Activated CD8-positive, alpha-beta memory T cell treated with anti-CD3 and anti-CD28 coated beads, Interleukin-2, amount 50 U/mL, for 1 hour (primary cell): Measurements from ENCODE around the gene ACOX1.

Source experiments
- DNase-seq: peaks from one replicate; pipeline ENCODE4 v3.0.0-alpha.2; 2020; ENCODE audit errors: extremely low read depth

ACOX1 gene

DNA sequence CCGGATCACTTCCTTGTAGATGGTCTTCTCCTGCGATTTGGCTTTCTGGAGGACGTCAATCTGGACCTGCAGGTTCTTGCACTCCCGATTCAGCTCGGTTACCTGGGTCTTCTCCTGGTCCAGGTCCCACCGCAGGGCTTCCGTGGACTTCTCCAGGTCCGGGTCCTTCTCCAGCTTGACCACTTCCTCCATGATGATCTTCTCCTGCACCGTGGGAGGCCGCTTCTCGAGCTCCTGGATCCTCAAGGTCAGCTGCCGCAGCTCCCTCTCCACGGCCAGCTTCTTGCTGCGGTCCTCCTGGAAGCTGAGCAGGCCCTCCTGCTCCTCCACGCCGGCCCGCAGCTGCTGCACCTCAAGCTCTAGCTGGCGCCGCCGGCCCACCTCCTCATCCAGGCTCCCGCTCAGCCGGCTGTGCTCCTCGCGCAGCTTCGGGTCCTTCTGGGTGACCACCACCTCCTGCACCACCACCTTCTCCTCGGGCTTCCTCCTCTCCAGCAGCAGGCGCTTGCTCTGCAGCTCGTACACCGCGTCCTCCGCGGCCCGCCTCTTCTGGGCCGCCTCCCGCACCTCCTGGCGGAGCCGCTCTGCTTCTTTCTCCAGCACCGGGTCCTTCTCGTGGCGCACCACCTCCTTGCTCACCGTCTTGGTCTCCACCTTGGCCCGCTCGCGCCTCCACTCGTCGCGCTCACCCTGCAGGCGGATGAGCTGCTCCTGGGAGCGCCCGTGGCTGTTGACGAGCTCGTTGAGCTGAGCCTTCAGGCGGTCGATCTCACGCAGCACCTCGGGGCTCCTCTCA lies 29.9 kb upstream of the ACOX1 start:
- DNase-seq: no peak

GRCh38 chr17:76008208-76008607 lies 29.2 kb upstream of the ACOX1 start:
- no peak for DNase-seq

GRCh38 chr17:76007850-76008165 lies 28.8 kb upstream of the ACOX1 start:
- DNase-seq: no peak

- DNase-seq: no peak
Measured at GRCh38 chr17:76007131-76007849, 28.3 kb upstream of the ACOX1 start.

GRCh38 chr17:76005263-76006149 lies 26.5 kb upstream of the ACOX1 start:
- peak; percentile 49 for DNase-seq

DNA sequence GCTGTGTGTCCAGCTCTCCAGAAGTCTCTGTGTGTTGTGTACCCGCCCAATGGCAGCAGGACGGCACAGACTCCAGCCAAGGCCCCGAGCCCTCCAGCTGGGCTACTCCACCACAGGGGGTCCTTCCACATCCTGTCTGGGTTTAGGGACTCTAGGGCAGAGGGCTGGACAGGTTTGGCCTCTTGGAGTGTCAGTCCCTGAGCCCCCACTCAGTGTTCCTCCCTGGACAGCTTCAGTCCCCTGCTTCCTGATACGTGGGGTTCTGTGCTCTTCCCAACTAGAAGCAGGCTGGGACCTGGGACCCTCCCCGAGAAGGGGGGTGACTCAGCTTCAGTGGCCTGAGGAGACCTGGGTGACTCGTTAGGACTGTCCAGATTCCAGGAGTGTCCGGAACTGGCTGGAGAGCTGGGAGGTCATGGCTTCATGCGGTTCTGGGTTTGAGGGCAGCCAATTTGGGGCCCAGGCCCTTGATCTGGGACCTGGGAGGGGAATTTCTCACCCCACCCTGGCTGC lies 25.8 kb upstream of the ACOX1 start:
- no peak for DNase-seq

- DNase-seq: no peak
Measured at GRCh38 chr17:76003915-76004314, 24.9 kb upstream of the ACOX1 start.

GRCh38 chr17:76002100-76002499 lies 23.1 kb upstream of the ACOX1 start:
- DNase-seq: no peak

DNA sequence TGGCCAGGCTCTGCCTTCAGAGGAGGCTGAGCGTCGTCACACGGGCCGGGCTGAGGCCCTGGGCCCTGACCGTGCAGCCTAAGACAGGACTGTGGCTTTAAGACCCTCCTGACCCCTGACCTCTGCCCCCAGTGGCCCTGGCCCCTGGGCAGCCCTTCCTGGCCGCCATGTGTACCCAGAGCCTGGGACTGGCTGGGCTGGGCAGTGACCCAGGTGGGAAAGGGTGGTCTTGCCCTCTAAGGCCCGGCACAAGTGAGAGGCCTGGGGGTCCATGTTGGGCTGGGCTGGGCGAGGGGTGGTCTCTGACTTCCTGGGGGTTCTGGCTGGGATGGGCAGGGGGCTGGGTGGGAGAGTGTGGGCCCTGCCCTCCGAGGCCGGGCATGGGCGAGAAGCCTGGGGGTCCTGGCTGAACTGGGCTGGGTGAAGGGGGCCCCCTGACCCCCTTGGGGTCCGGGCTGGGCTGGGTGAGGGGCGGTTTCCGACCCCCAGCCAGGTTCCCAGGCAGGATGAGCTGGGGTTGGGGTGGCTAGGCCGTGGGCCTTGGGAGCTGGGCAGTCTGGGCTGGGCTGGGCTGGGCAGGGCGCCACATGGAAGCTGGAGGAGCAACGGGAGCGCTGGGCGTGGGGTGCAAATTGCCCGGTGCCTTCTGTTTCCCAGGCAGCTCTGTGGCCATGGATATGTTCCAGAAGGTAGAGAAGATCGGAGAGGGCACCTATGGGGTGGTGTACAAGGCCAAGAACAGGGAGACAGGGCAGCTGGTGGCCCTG lies 22.0 kb upstream of the ACOX1 start, which contains the start of gene CDK3:
TSS of gene CDK3 (plus strand) at position 101 of the 767 bp plus-strand sequence. CDS start at position 672, 571 bp downstream.
- DNase-seq: no peak

DNA sequence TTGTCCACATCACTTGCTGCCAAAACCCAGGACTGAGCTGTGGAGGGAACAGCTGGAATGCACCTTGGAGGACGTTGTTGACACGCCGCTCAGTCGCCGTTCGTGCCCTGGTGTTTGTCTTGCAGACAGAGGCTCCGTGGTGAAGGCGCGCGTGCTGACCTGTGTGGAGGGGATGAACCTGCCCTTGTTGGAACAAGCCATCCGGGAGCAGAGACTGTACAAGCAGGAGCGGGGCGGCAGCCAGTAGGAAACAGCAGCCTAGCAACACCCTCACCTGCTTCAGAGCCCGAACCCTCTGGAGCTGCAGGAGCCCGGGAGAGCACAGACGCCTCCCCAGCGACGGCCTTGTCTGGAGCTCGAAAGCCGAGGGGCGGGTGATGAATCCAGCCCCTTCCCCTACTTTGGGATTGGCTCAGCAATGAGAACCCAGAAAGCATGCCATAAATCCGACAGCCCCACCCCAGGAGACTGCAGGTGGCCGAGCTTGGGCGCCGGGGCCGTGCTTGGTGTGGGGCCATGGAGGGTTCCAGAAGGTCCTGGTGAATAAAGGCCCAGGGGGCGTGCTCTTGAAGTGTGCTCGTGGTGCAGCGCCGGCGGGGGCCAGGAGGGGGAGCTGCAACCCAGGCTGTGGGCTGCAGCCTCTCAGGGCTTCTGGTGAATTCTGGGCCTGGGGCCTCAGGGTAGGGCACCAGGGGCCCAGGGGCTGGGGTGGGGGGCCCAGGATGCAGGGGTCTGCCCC lies 21.2 kb upstream of the ACOX1 start:
- no peak for DNase-seq

DNA sequence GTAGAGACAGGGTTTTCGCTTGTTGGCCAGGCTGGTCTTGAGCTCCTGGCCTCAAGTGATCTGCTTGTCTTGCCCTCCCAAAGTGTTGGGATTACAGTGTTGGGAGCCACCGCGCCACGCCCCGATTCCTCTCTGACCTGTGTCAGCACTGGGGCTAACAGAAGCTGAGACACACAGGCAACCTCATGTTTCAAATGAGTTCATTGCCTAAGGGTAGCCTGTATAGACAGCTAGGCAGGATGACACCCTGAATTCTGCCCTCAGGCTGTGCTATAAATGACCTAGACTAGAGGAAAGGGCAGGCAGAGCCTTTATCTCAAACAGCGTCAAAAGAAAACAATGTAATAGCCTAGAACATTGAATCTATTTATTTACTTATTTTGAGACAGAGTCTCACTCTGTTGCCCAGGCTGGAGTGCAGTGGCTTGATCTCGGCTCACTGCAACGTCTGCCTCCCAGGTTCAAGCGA lies 19.4 kb upstream of the ACOX1 start:
- DNase-seq: no peak

DNA sequence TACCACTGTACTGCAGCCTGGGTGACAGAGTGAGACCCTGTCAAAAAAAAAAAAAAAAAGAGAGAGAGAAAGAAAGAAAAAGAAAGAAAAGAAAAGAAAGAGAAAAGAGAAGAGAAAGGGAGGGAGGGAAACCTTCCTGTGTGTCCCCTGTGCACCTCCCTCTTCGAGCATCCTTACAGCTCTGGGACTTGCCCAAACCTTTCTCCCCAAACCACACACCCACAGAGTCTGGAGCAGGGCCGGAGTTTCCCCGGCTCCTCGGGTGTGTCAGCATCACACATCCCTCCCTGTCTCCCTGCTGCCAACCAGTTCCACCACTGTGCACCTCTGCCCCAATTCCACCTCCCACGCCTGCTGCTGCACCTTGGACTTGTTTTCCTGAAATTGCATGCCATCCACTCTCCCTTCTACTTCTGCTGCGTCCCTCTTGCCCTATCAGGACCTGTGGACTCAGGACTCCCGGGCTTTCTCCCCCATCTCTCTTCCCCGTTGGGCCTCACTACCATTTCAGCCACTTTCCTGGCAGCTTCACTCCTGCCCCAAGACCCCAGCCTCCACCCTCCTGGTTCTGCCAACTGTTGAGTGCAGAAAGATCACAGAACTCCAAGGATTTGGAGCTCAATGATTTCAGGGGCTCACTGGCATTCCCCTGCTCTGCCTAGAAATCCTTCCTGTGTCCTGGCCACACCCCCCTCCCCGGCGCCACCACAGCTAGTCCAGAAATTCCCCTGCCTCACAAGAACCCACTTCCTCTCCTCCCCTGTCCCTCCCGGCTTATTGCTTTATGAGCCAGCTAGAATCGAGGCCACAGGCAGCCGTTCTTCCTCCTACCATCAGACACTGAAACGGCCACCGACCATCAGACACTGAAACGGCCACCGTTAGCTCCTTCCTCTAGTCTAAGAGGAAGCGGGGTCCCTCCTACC lies 18.0 kb upstream of the ACOX1 start:
- DNase-seq: no peak

DNA sequence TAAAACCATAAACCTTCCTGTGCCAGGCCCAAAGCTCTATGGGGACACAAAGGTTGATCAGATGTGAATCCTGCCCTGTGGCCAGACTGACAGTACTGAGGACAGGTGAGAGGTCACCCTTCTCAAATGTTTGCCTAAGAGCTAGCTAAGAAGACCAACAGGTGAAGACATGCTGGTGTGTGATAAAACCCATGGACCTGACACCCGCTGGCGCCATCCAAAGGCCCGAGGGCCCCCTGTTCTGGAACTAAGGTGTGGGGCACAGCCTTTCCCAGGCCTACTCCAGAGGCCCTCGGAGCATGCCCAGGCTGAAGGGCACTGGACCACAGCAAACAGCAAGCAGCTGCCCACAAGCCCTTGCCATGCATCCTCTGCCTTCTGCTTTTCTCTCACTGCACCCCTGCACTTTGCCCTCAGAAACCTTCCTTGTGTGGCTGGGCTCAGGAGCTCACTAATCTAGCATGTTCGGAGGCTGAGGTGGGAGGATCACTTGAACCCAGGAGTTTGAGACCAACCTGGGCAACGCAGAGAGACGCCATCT lies 16.5 kb upstream of the ACOX1 start:
- no peak for DNase-seq

- no peak for DNase-seq
Measured at GRCh38 chr17:75994802-75995370, 15.9 kb upstream of the ACOX1 start.

DNA sequence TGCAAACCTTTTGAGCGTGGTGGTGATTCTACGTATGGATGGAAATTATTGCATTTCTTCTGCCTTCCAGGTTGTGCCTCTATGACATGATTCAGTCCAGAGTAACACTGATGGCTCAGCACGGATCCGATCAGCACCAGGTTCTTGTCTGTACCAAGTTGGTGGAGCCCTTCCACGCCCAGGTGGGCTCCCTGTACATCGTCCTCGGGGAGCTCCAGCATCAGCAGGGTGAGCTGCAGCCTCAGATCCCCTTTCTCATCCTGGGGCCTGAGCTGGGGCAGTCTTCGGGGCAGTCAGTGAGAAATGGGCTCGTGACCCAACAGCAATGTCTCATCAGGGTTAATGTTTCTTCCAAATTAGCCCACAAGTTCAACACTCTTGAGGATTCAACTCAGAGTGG lies 12.4 kb upstream of the ACOX1 start:
- DNase-seq: no peak

DNA sequence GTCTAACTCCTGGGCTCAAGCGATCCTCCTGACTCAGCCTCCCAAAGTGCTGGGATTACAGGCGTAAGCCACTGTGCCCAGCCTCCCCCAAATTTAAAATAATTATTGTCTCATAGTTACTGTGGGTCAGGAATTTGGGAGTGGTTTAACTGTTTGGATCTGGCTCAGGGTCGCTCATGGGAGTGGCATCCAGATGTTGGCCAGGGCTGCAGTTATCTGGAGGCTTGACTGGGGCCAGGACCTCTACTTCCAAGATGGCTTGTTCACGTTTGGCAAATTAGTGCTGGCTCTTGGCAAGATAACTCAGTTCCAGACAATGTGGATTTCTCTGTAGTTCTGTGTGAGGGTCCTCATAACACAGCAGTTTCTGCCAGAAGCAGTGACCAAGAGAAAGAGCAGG lies 8.1 kb upstream of the ACOX1 start:
- DNase-seq: no peak

DNA sequence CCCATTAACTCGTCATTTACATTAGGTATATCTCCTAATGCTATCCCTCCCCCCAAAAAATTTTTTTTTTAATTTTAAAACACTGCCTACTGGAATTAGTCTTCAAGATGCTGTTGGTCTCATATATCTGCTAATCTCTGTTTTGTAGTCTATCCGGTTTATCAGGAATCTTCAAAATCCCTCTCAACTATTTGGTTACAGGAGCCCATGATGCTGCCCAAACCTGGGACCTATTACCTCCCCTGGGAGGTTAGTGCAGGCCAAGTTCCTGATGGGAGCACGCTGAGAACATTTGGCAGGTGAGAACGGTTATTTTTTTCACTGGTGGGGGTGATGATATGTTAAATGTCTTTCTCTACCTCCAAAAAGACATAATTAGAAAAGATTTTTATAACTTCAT lies 7.0 kb upstream of the ACOX1 start:
- no peak for DNase-seq

GRCh38 chr17:75983501-75984181 lies 4.7 kb upstream of the ACOX1 start:
- no peak for DNase-seq
